GM18517 (cell line): ENCODE data around the gene HYLS1.
A peak's percentile ranks its signal among the peaks of the same experiment; 100 is the strongest.
"Not testable (repeated sequence)": the region's sequence is repeated elsewhere in the genome, so short reads cannot be mapped to it uniquely, and the experiment has no call there.

Source experiments
- ATAC-seq: cut with Tn5 transposase; IDR thresholded peaks from one replicate; pipeline ENCODE4 v1.9.1; 2021; ENCODE audit warnings: mild to moderate bottlenecking, moderate library complexity; ENCODE audit not compliant: unreplicated experiment

The HYLS1 gene

DNA sequence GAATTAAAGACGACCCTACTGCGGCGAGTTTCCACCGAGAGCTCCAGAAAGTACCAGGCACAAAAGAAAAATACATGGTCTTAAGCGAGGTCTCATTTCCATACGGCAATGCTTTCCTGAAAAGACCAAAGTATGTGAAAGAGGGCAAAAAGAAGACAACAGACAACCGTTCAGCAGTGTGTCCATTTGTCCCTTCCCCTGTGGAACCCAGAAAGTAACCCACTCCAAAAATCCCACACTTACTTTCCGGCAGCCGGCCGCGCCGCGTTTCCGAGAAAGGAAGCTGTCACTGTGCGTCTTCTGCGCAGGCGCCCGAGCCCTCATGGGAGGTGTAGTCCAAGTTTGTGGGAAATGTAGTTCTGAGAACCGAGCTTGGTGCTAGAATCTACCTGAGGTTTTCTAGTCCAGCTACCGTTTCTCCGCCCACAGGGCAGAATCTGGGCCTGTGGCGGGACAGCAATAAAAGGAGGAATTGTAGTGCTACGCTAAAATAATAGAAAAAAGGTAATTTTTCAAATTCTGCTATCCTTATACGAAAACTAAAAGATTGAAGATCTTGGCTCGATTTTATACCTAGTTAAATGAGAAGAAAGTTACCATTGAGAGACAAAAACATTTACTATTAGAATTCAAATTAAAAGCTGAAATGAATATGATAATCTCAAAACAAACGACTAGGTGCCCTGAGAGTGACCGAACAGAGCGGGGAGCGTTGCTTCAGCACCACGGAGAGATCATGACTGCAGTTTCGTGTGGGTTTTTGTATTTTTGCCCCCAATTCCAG, 15.7 kb downstream of the HYLS1 start, which contains the start of gene PUS3:
PUS3 (minus strand) TSS at position 280 of the 784 bp plus-strand sequence. CDS start 6,922 bp downstream, outside the sequence.
- ATAC-seq: peak; percentile 97

DNA sequence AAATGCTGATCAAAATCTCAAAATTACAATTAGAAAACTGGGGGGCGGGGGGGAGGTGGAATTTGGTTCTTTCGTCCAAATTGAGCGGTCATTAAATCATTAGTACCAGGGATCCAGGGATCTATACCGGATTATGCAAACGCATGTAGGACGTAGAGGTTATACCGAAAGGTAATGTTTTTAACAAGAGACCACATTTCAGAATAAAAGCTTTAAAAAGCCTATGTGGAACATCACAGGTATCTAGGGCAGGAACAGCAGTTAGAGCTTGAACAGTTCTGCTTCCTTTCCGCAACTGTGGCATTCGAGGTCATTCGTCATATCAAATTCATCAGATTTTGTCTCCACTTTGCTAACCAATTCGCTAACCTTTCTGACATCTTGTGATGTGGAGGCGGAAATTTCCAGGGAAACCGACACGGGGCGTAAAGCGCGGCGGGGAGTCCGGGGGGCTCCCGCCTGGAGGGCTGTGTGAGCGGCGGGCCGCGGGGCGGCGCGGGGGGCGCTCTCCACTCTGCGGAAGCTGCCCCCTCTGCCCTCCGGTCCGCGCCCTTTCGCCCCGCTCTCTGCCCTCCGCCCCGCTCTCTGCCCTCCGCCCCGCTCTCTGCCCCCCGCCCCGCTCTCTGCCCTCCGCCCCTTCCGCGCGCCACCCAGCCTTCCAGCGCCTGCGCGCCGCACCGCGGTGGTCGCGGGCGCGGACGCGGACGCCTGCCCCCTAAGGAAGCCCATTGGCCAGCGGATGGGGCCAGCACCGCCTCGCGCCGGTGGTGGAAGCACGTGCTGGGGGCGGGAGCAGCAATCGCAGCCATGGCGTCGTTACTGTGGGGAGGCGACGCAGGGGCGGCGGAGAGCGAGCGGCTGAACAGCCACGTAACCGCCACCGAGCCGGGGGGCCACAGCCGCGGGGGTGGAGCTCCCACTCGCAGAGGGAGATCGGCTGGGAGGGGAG, 16.5 kb downstream of the HYLS1 start, which contains the start of gene DDX25:
DDX25 (plus strand) TSS at position 798 of the 949 bp plus-strand sequence; CDS start at position 808, 10 bp downstream.
- no peak for ATAC-seq

GRCh38 chr11:125904678-125905077, 17.2 kb downstream of the HYLS1 start:
- no peak for ATAC-seq

GRCh38 chr11:125910226-125910849, 22.9 kb downstream of the HYLS1 start:
- ATAC-seq: no peak

DNA sequence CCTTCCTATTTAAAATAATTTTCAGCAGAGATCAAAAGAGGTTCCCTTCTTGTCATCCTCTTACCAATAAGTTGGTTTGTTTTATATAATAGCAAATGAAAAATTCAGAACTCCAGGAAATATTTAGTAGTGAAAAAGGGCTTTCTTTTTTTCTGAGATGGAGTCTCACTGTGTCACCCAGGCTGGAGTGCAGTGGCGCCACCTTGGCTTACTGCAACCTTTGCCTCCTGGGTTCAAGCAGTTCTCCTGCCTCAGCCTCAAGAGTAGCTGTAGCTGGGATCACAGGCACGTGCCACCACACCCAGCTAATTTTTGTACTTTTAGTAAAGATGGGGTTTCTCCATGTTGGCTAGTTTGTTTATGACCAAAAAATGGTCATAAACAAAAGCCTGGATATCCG, 27.1 kb downstream of the HYLS1 start:
- not testable (repeated sequence) for ATAC-seq

GRCh38 chr11:125916683-125917347, 29.3 kb downstream of the HYLS1 start:
- ATAC-seq: no peak

DNA sequence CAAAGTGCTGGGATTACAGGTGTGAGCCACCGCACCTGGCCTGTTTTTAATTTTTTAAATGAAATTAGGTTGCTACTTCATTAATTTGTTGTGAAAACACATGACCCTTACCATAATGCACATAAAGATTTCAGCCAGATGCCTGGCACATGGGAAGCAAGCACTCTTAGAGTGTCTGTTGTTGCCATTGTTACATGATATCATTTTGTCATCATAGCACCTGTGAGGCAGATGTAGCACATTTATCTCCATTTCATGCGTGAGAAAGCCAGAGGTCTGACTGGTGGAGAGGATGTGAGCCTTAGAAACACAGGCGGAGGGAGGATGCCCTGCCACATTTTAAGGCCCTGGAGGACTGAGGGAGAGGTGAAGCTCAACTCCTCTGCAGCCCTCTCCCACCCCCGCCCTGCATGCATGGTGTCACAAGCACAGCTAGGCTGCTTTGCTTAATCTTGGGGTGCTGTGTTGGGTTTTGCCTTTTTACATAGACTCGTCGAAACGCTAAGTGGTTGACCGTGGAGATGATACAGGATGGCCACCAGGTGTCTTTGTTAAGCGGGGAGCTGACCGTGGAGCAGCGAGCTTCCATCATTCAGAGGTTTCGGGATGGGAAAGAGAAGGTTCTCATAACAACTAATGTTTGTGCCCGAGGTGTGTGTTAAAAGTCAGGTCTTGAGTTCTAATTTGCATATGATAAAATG, 30.8 kb downstream of the HYLS1 start:
- ATAC-seq: no peak

GRCh38 chr11:125921042-125921441, 33.6 kb downstream of the HYLS1 start:
- ATAC-seq: no peak

GRCh38 chr11:125922156-125922555, 34.7 kb downstream of the HYLS1 start:
- ATAC-seq: no peak

GRCh38 chr11:125923012-125923579, 35.6 kb downstream of the HYLS1 start:
- ATAC-seq: no peak

GRCh38 chr11:125923633-125924032, 36.2 kb downstream of the HYLS1 start:
- no peak for ATAC-seq

- ATAC-seq: no peak
These were observed 37.0 kb downstream of the HYLS1 start for GRCh38 chr11:125924384-125925007.

GRCh38 chr11:125925247-125925740, 37.8 kb downstream of the HYLS1 start:
- ATAC-seq: no peak

DNA sequence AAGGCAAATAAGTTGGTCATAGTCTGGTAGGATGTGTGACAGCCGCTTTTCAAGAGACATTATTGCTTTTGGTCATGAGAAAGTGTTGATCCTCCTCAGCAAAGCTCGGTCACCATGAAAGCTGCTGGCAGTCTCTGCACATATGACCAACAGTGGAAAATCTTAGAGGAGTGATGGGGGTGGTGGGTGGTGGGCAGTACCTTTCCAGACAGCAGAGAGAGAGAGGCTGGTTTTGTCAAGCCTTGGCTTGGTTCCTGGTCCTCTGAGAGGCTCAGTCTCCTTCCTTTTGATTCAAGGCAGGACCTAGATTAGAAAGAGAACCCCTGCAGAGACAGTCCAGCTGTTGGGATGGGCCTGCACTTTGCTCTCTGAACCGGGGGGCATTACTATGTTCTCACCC, 38.3 kb downstream of the HYLS1 start:
- no peak for ATAC-seq

DNA sequence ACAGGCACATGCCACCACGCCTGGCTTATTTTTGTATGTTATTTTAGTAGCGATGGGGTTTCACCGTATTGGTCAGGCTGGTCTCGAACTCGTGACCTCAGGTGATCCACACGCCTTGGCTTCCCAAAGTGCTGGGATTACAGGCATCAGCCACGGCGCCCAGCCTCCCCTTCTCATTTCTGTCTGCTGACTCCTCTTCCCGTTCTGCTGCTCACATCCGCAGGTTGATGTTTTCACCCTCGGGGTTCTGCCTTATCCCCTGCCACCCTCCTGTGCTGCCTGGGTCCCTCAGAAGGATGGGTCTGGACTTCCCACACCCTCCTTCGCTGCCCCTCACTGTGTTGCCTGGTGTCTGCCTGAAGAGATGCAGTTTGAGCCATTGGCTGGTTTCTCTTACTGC, 39.2 kb downstream of the HYLS1 start:
- ATAC-seq: no peak

DNA sequence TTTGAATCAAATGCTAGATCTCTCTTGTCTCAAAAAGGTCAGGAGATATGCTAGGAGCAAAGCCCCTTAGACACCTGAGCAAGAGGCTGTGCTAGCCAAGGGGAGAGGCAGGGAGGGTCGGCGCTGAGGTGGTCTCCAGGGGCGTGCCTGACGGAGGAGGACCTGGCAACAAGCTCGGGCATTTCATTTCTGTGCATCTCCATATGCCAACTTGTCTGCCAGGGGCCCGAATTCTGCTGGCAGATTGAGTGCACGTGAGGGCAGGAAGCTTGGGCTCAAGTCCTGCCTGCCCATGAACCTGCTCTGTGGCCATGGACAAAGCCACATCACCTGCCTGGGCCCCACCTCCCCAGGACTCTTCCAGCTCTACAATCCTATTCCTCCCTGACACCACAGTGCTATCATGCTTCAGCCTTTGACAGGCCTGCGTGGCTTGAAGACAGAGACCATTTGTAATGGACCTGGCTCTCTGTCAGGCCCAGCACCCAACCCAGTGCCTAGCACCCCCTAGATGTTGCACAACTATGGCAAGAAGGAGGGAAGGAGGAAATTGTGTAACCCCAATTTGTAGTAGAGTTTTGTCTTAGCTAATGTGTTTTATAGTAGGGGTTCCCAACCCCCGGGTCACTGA, 42.1 kb downstream of the HYLS1 start:
- ATAC-seq: no peak

DNA sequence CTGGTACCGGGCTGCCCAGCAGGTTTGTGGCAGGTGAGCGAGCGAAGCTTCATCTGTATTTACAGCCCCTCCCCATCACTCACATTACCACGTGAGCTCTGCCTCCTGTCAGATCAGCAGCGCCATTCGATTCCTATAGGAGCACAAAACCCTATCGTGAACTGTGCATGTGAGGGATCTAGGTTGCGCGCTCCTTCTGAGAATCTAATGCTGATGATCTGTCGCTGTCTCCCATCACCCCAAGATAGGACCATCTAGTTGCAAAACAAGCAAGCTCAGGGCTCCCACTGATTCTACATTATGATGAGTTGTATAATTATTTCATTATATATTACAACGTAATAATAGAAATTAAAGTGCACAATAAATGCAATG, 42.6 kb downstream of the HYLS1 start:
- ATAC-seq: no peak

GRCh38 chr11:125931116-125931515, 43.6 kb downstream of the HYLS1 start:
- ATAC-seq: no peak

DNA sequence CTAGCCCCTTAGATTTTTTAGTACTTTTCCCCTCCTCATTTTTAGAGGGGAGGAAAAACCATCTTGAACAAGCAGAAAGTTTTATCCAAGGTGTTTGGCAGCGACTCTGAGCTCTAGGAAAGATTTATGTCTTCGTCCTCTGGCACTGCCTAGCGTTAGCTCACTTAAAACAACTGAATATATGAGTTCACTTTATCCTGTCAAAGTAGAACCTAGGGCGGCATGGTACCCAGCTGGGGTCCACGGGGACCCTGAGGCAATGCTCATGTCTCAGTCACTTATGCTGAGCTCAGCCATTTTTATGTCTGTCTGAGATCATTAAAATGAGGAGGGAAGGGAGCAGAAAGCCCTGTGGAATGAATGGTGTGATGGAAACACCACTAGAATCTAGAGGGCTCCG, 44.2 kb downstream of the HYLS1 start:
- no peak for ATAC-seq
